Left renal pelvis (tissue), 4 donors: ENCODE measurements around the gene GPLD1. TPM values are rescaled to one million over a fixed set of nuclear protein-coding genes. Genes with fewer than 3 reads are reported as not detected.
"Not testable (repeated sequence)": the region's sequence is repeated elsewhere in the genome, so short reads cannot be mapped to it uniquely, and the experiment has no call there.

ENCODE experiments used
- DNase-seq, 4 donors: peaks; one replicate each; pipeline ENCODE4 v3.0.0-alpha.2; 2013; ENCODE audit warnings: low read depth in 4 of 4, low spot score in 3 of 4
- polyA plus RNA-seq, 4 donors: library from polyadenylated mRNA; unstranded; fragments of 120-200 nt; gene quantifications; one replicate each; pipeline ENCODE4 v1.2.1, GENCODE V29; 2013; ENCODE audit not compliant: insufficient read length in 4 of 4

GPLD1 gene
- polyA plus RNA-seq, 4 donors: 2.6 to 6.6 (median 4.1) TPM

- no peak for DNase-seq
Observed at GRCh38 chr6:24387818-24388217, 101.6 kb downstream of the GPLD1 start.

GRCh38 chr6:24385536-24386269 lies 103.7 kb downstream of the GPLD1 start:
- DNase-seq: no peak

GRCh38 chr6:24384369-24385130 lies 104.8 kb downstream of the GPLD1 start:
- DNase-seq: not testable (repeated sequence)

- not testable (repeated sequence) for DNase-seq
Observed at GRCh38 chr6:24382891-24383494, 106.4 kb downstream of the GPLD1 start.

GRCh38 chr6:24382220-24382540 lies 107.2 kb downstream of the GPLD1 start:
- DNase-seq: no peak

GRCh38 chr6:24381476-24382219 lies 107.7 kb downstream of the GPLD1 start:
- no peak for DNase-seq

- DNase-seq: no peak
Observed at GRCh38 chr6:24378473-24379097, 110.8 kb downstream of the GPLD1 start.

Other genes starting within 250 kb of the GPLD1 start
- 100 to 1,000 TPM in 3 of 4 donors, 1 to 10 TPM in 1; 1.6 to 133 (median 114) TPM for gene DCDC2, start 131.5 kb downstream of the GPLD1 start, polyA plus RNA-seq
- gene MRS2, start 86.6 kb downstream of the GPLD1 start, polyA plus RNA-seq: 10 to 100 TPM; 21.8 to 52.0 (median 43.3) TPM
- gene ALDH5A1, start 5.4 kb upstream of the GPLD1 start, polyA plus RNA-seq: 10 to 100 TPM; 15.8 to 31.6 (median 29.2) TPM
- gene KIAA0319, start 156.6 kb upstream of the GPLD1 start, polyA plus RNA-seq: under 1 TPM; 0.20 to 0.50 (median 0.32) TPM
- 10 to 100 TPM; 39.7 to 71.5 (median 63.1) TPM for gene TDP2, start 177.3 kb upstream of the GPLD1 start, polyA plus RNA-seq
- 10 to 100 TPM; 17.0 to 45.2 (median 36.1) TPM for gene ACOT13, start 177.5 kb upstream of the GPLD1 start, polyA plus RNA-seq
- 100 to 1,000 TPM in 3 of 4 donors, 10 to 100 TPM in 1; 83.4 to 158 (median 143) TPM for gene C6orf62, start 229.6 kb upstream of the GPLD1 start, polyA plus RNA-seq